Sigmoid colon (tissue), 7 donors: ENCODE results near the gene TEC. TPM values are rescaled to one million over a fixed set of nuclear protein-coding genes. Genes with fewer than 3 reads are reported as not detected.

ENCODE experiments used
- DNase-seq: peaks from one replicate; pipeline ENCODE4 v3.0.0-alpha.2; 2019
- H3K27ac ChIP-seq, 4 donors: fragments of 200-600 bp; sonication (generic); one replicate each; pipeline ENCODE4 v1.5.1; 2016 to 2019; ENCODE audit warnings: mild to moderate bottlenecking in 1 of 4
- H3K27me3 ChIP-seq, 3 donors: fragments of 200-600 bp; sonication (generic); one replicate each; pipeline ENCODE4 v1.5.1; 2019; ENCODE audit warnings: mild to moderate bottlenecking in 1 of 3
- H3K36me3 ChIP-seq, 4 donors: fragments of 200-600 bp; sonication (generic); one replicate each; pipeline ENCODE4 v1.5.1; 2016 to 2019
- H3K4me1 ChIP-seq, 4 donors: fragments of 200-600 bp; sonication (generic); one replicate each; pipeline ENCODE4 v1.5.1; 2017 to 2019
- H3K4me3 ChIP-seq, 4 donors: fragments of 200-600 bp; sonication (generic); one replicate each; pipeline ENCODE4 v1.5.1; 2017 to 2019; ENCODE audit warnings: mild to moderate bottlenecking in 2 of 4, moderate library complexity in 1 of 4
- H3K9me3 ChIP-seq, 4 donors: fragments of 200-600 bp in 3 of 4; sonication (generic) in 3 of 4; one replicate each; pipeline versions ENCODE4 v1.5.1 to v1.6.1; 2013 to 2019
- CTCF ChIP-seq, 4 experiments: fragments of 450-650 bp in 3 of 4; fragments of 200-600 bp in 1 of 4; IDR thresholded peaks; one replicate each; pipeline ENCODE4 v1.5.1; 2016 to 2019; ENCODE audit warnings: antibody characterized with exemption in 4 of 4, mild to moderate bottlenecking in 3 of 4, moderate library complexity in 2 of 4
- EP300 ChIP-seq, 4 donors: sonication (generic); formaldehyde crosslinking; IDR thresholded peaks; one replicate each; pipeline ENCODE4 v1.6.1; 2017; ENCODE audit warnings: antibody characterized with exemption in 4 of 4
- POLR2A ChIP-seq, 2 donors: fragments of 450-650 bp; IDR thresholded peaks; one replicate each; pipeline ENCODE4 v1.6.1; 2016; ENCODE audit warnings: antibody characterized with exemption in 2 of 2, mild to moderate bottlenecking in 2 of 2, moderate library complexity in 2 of 2
- POLR2AphosphoS5 ChIP-seq, 4 donors: sonication (generic); formaldehyde crosslinking; IDR thresholded peaks; one replicate each; pipeline ENCODE4 v1.6.1; 2017; ENCODE audit warnings: antibody characterized with exemption in 4 of 4
- WGBS, 2 donors: extraction: QIAGEN DNeasy Blood & Tissue Kit; methylation state at CpG; one replicate each; pipeline ENCODE4 v1.1.7; 2013; 5-methylcytosine and 5-hydroxymethylcytosine counted together
- intact Hi-C: fragments of 100-400 bp; cut with DNase I; formaldehyde crosslinking; loops from one replicate; pipeline ENCODE4 v1.15.1; 2023
- polyA plus RNA-seq, 3 donors: library from polyadenylated mRNA; stranded (reverse); fragments of 200-250 nt; gene quantifications; one replicate each; pipeline ENCODE4 v1.2.3, GENCODE V29; 2013
- total RNA-seq, 4 donors: library from RNA; depleted of rRNA; stranded (reverse); fragments of >200 nt; gene quantifications; one replicate each; pipeline ENCODE4 v1.1.0, GENCODE V29; 2016
- donor health status: healthy with polysubstance abuse.
- donor health status: Bipolar disorder and iron deficiency.
- donor health status: healthy.

Gene TEC
- total and polyA plus RNA-seq, 7 donors: 1.1 to 5.3 (median 2.0) TPM

- no peak for TF ChIP-seq EP300 (IDR thresholded peaks at IDR 0.05)
- no peak for TF ChIP-seq POLR2A (IDR thresholded peaks at IDR 0.05)
- no peak for TF ChIP-seq CTCF (IDR thresholded peaks at IDR 0.05)
- no peak for TF ChIP-seq POLR2AphosphoS5 (IDR thresholded peaks at IDR 0.05)
- Histone ChIP-seq H3K9me3 (no peaks in the 10 kb centered on the region), H3K27ac (no peak overlapping the region), H3K36me3 (no peaks in the 10 kb centered on the region), H3K4me3 (no peak overlapping the region), H3K27me3 (no peaks in the 10 kb centered on the region), H3K4me1 (peaks cover 0 to 4% (median 0%) of the 10 kb centered on the region in 4 donors)
- WGBS, 2 donors: 92 to 94% methylated on average over 5 of the region's 5 CpGs
- intact Hi-C loops: no loop called here
- no peak for DNase-seq
Observed at GRCh38 chr4:48197643-48198237, 71.9 kb downstream of the TEC start.

- 81 to 93% methylated on average over 9 of the region's 9 CpGs for WGBS, 2 donors
Observed at GRCh38 chr4:48196758-48197504, 72.7 kb downstream of the TEC start.

GRCh38 chr4:48195853-48196252 lies 73.8 kb downstream of the TEC start:
- H3K4me1 ChIP-seq: peaks cover 0 to 4% (median 0%) of the 10 kb centered on the region in 4 donors
- 87 to 94% methylated on average over 3 of the region's 3 CpGs for WGBS, 2 donors
- DNase-seq: no peak

More at GRCh38 chr4:48196758-48197504, 72.7 kb downstream of the TEC start:
- TF ChIP-seq POLR2A (IDR thresholded peaks at IDR 0.05) (no peak), CTCF (IDR thresholded peaks at IDR 0.05) (no peak), POLR2AphosphoS5 (IDR thresholded peaks at IDR 0.05) (no peak), EP300 (IDR thresholded peaks at IDR 0.05) (no peak)
- H3K4me1 ChIP-seq: peaks cover 0 to 4% (median 0%) of the 10 kb centered on the region in 4 donors
- no peak overlapping the region for H3K27ac ChIP-seq
- H3K36me3 ChIP-seq: no peaks in the 10 kb centered on the region
- intact Hi-C loops: no loop called here
- no peak overlapping the region for H3K4me3 ChIP-seq
- no peak for DNase-seq
- H3K27me3 ChIP-seq: no peaks in the 10 kb centered on the region
- no peaks in the 10 kb centered on the region for H3K9me3 ChIP-seq

GRCh38 chr4:48195374-48195773 lies 74.3 kb downstream of the TEC start:
- peaks cover 0 to 4% (median 0%) of the 10 kb centered on the region in 4 donors for H3K4me1 ChIP-seq
- no peak for DNase-seq
- no peaks in the 10 kb centered on the region for H3K9me3 ChIP-seq
- TF ChIP-seq EP300 (IDR thresholded peaks at IDR 0.05): no peak
- TF ChIP-seq CTCF (IDR thresholded peaks at IDR 0.05): no peak
- no peak for TF ChIP-seq POLR2A (IDR thresholded peaks at IDR 0.05)
- no peak for TF ChIP-seq POLR2AphosphoS5 (IDR thresholded peaks at IDR 0.05)
- WGBS, 2 donors: 4 to 16% methylated on average over 3 of the region's 3 CpGs
- no peak overlapping the region for H3K4me3 ChIP-seq
- intact Hi-C loops: no loop called here
- H3K36me3 ChIP-seq: no peaks in the 10 kb centered on the region
- no peak overlapping the region for H3K27ac ChIP-seq
- H3K27me3 ChIP-seq: no peaks in the 10 kb centered on the region

More at GRCh38 chr4:48195853-48196252, 73.8 kb downstream of the TEC start:
- Histone ChIP-seq H3K27me3 (no peaks in the 10 kb centered on the region), H3K27ac (no peak overlapping the region), H3K9me3 (no peaks in the 10 kb centered on the region), H3K36me3 (no peaks in the 10 kb centered on the region), H3K4me3 (no peak overlapping the region)
- intact Hi-C loops: no loop called here
- no peak for TF ChIP-seq POLR2AphosphoS5 (IDR thresholded peaks at IDR 0.05)
- TF ChIP-seq CTCF (IDR thresholded peaks at IDR 0.05): no peak
- no peak for TF ChIP-seq POLR2A (IDR thresholded peaks at IDR 0.05)
- TF ChIP-seq EP300 (IDR thresholded peaks at IDR 0.05): no peak
